A549 (cell line): ENCODE data around the gene TIA1. TPM values are rescaled to one million over a fixed set of nuclear protein-coding genes. Genes with fewer than 3 reads are reported as not detected.

Experiments
- ATAC-seq, 2 experiments: fragments of 200-7000 bp in 1 of 2; fragments of >200 bp in 1 of 2; cut with Nextera tagmentation in 1 of 2; cut with Tn5 transposase in 1 of 2; 3 replicates each; pipeline versions ENCODE4 v1.8.0 to v1.9.1; 2018 to 2020; ENCODE audit warnings: mild to moderate bottlenecking in 1 of 2, moderate library complexity in 1 of 2
- CTCF ChIA-PET: fragments of 300-600 bp; sonication (Branson Sonifier 250); formaldehyde crosslinking; extraction: SDS; loops from one replicate; lab custom pipeline; 2021; ENCODE audit warnings: antibody characterized with exemption, inconsistent platforms; lab: Yijun Ruan, JAX
- POLR2A ChIA-PET: fragments of 350-600 bp; formaldehyde crosslinking; extraction: SDS; loops from one replicate; lab custom pipeline; 2021; ENCODE audit warnings: antibody characterized with exemption, inconsistent platforms; lab: Yijun Ruan, JAX
- DNase-seq, 2 experiments: peaks; one replicate each; pipeline versions ENCODE4 v3.0.0 to v3.0.0-alpha.2; 2011 to 2016; ENCODE audit warnings: low read depth in 1 of 2, low spot score in 1 of 2
- FAIRE-seq: peaks from 2 replicates; lab custom pipeline; 2011; peaks lifted over from hg19 to GRCh38; lab: Jason Lieb, UNC
- H3K27ac ChIP-seq, 2 experiments: fragments of >200 bp; sonication (Bioruptor Twin); formaldehyde crosslinking; 3 replicates each; pipeline ENCODE4 v1.5.1; 2016 to 2017
- H3K4me1 ChIP-seq: fragments of >200 bp; sonication (Bioruptor Twin); formaldehyde crosslinking; 3 replicates; pipeline ENCODE4 v1.6.1; 2016
- H3K4me2 ChIP-seq: fragments of >200 bp; sonication (Bioruptor Twin); formaldehyde crosslinking; 3 replicates; pipeline ENCODE4 v1.6.1; 2016
- H3K4me3 ChIP-seq: fragments of >200 bp; sonication (Bioruptor Twin); formaldehyde crosslinking; 3 replicates; pipeline ENCODE4 v1.5.1; 2016
- H3K9me3 ChIP-seq: fragments of >200 bp; sonication (Bioruptor Twin); formaldehyde crosslinking; 3 replicates; pipeline ENCODE4 v1.6.1; 2016
- ATOH8 ChIP-seq: fragments of 250-450 bp; sonication (Bioruptor Pico); IDR thresholded peaks from 2 replicates; pipeline ENCODE4 v1.5.0; 2020; ENCODE audit warnings: low read depth, mild to moderate bottlenecking, moderate library complexity
- CBX8 ChIP-seq: fragments of 200-600 bp; sonication (generic); IDR thresholded peaks from 2 replicates; pipeline ENCODE4 v1.6.1; 2016
- CEBPB ChIP-seq, 2 experiments: fragments of >200 bp in 1 of 2; sonication (Bioruptor Twin) in 1 of 2; formaldehyde crosslinking in 1 of 2; IDR thresholded peaks; 2 replicates each; pipeline ENCODE4 v1.6.1; 2012 to 2016
- CHD4 ChIP-seq: fragments of 200-600 bp; sonication (generic); IDR thresholded peaks from 2 replicates; pipeline ENCODE4 v1.6.1; 2016; ENCODE audit warnings: antibody characterized with exemption, mild to moderate bottlenecking, borderline replicate concordance
- E2F6 ChIP-seq: IDR thresholded peaks from 2 replicates; pipeline ENCODE4 v1.6.1; 2012; ENCODE audit warnings: low read depth, borderline replicate concordance
- HES2 ChIP-seq: fragments of >200 bp; sonication (Bioruptor Twin); formaldehyde crosslinking; IDR thresholded peaks from 2 replicates; pipeline ENCODE4 v1.6.1; 2016
- HOXA7 ChIP-seq: fragments of 250-450 bp; sonication (Bioruptor Pico); IDR thresholded peaks from 2 replicates; pipeline ENCODE4 v1.5.0; 2020; ENCODE audit warnings: mild to moderate bottlenecking, moderate library complexity
- HOXB13 ChIP-seq: fragments of 250-450 bp; sonication (Bioruptor Pico); IDR thresholded peaks from 2 replicates; pipeline ENCODE4 v1.5.0; 2020; ENCODE audit warnings: low read depth, mild to moderate bottlenecking, moderate library complexity
- KDM1A ChIP-seq: fragments of 200-600 bp; sonication (generic); IDR thresholded peaks from 2 replicates; pipeline ENCODE4 v1.6.1; 2016; ENCODE audit warnings: low read depth, mild to moderate bottlenecking
- MAFK ChIP-seq: fragments of 450-650 bp; IDR thresholded peaks from 2 replicates; pipeline ENCODE4 v1.6.1; 2014; ENCODE audit not compliant: partially characterized antibody
- RAD21 ChIP-seq, 2 experiments: fragments of >200 bp in 1 of 2; sonication (Bioruptor Twin) in 1 of 2; formaldehyde crosslinking in 1 of 2; IDR thresholded peaks in 1 of 2; conservative IDR thresholded peaks in 1 of 2; 2 replicates in 1 of 2; 3 replicates in 1 of 2; pipeline ENCODE4 v1.6.1; 2012 to 2018; ENCODE audit warnings: inconsistent platforms in 1 of 2
- RCOR1 ChIP-seq: fragments of 150-350 bp; IDR thresholded peaks from 2 replicates; pipeline ENCODE4 v1.6.1; 2014; ENCODE audit warnings: antibody characterized with exemption, low read length, low read depth
- RFX5 ChIP-seq: fragments of 450-650 bp; IDR thresholded peaks from 2 replicates; pipeline ENCODE4 v1.7.1; 2014; ENCODE audit warnings: antibody characterized with exemption, mild to moderate bottlenecking, moderate library complexity
- SREBF2 ChIP-seq: fragments of 450-650 bp; IDR thresholded peaks from 2 replicates; pipeline ENCODE4 v1.6.1; 2014; ENCODE audit warnings: mild to moderate bottlenecking, moderate library complexity
- ZNF302 ChIP-seq: fragments of 250-450 bp; sonication (Bioruptor Pico); IDR thresholded peaks from 2 replicates; pipeline ENCODE4 v1.9.0; 2021; ENCODE audit warnings: inconsistent platforms, mild to moderate bottlenecking, moderate library complexity
- ZSCAN20 ChIP-seq: fragments of 250-450 bp; sonication (Bioruptor Pico); IDR thresholded peaks from 2 replicates; pipeline ENCODE4 v1.8.0; 2022; ENCODE audit warnings: mild to moderate bottlenecking, moderate library complexity
- WGBS: methylation state at CpG from one replicate; pipeline ENCODE4 v1.1.6; 2017; ENCODE audit errors: missing lambda C conversion rate; 5-methylcytosine and 5-hydroxymethylcytosine counted together
- polyA plus RNA-seq, 4 experiments: library from polyadenylated mRNA; depleted of rRNA in 3 of 4; stranded (reverse); fragments of >200 nt; fragmentation: RNase III in 1 of 4; extraction: RNeasy Plus Mini Kit Qiagen cat#74134 plus additional on column Dnase treatment in 1 of 4; gene quantifications; 2 replicates in 3 of 4; 3 replicates in 1 of 4; pipeline ENCODE4 v1.2.3, GENCODE V29; 2011 to 2017
- TF ChIP-seq, protein P1 (sequence below): IDR thresholded peaks from 2 replicates; pipeline ENCODE4 v1.6.1; 2012
- TF ChIP-seq, protein P2 (sequence below): fragments of 250-450 bp; sonication (Bioruptor Pico); IDR thresholded peaks from 2 replicates; pipeline ENCODE4 v1.5.0; 2021; ENCODE audit warnings: mild to moderate bottlenecking, moderate library complexity, borderline replicate concordance
- TF ChIP-seq, protein P3 (sequence below): fragments of 200-600 bp; sonication (generic); IDR thresholded peaks from 2 replicates; pipeline ENCODE4 v1.6.1; 2016; ENCODE audit warnings: antibody characterized with exemption, mild to moderate bottlenecking, moderate library complexity

TIA1 gene
- polyA plus RNA-seq, 2 of the 4 experiments (the other 2 are of a cell fraction), result 59.5 to 173 TPM

GRCh38 chr2:70161069-70161534, 87.3 kb downstream of the TIA1 start (continued):
- TF ChIP-seq, protein P1, sequence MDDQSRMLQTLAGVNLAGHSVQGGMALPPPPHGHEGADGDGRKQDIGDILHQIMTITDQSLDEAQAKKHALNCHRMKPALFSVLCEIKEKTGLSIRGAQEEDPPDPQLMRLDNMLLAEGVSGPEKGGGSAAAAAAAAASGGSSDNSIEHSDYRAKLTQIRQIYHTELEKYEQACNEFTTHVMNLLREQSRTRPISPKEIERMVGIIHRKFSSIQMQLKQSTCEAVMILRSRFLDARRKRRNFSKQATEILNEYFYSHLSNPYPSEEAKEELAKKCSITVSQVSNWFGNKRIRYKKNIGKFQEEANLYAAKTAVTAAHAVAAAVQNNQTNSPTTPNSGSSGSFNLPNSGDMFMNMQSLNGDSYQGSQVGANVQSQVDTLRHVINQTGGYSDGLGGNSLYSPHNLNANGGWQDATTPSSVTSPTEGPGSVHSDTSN, result no peak
- TF ChIP-seq ZSCAN20 (CRISPR knock-in tag) (no peak), CEBPB (IDR thresholded peaks at IDR 0.05) (no peak), KDM1A (no peak), RAD21 (conservative IDR thresholded peaks at IDR 0.05 in 1 of 2, IDR thresholded peaks at IDR 0.05 in 1 of 2) (no peak), ZNF302 (no peak), CBX8 (no peak), SREBF2 (no peak)
- TF ChIP-seq, protein P2, sequence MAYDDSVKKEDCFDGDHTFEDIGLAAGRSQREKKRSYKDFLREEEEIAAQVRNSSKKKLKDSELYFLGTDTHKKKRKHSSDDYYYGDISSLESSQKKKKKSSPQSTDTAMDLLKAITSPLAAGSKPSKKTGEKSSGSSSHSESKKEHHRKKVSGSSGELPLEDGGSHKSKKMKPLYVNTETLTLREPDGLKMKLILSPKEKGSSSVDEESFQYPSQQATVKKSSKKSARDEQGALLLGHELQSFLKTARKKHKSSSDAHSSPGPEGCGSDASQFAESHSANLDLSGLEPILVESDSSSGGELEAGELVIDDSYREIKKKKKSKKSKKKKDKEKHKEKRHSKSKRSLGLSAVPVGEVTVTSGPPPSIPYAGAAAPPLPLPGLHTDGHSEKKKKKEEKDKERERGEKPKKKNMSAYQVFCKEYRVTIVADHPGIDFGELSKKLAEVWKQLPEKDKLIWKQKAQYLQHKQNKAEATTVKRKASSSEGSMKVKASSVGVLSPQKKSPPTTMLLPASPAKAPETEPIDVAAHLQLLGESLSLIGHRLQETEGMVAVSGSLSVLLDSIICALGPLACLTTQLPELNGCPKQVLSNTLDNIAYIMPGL (CRISPR knock-in tag), result no peak
- TF ChIP-seq, all 56 proteins: peak for 0

- FAIRE-seq, result no peak
- ChIA-PET CTCF (interaction anchor here (1.0 to 2.4 kb wide), 5 partner anchors 9 to 26 kb away, joined by 3 to 7 read pairs (median 6); no protein-coding TSS in a partner anchor), POLR2A (interaction anchor here (1.0 kb wide), 1 partner anchor 31 kb away, joined by 3 read pairs; the partner anchor contains the start of gene C2orf42)
- ATAC-seq, result no peak
- Histone ChIP-seq H3K27ac (no peak overlapping the region), H3K4me1 (no peaks in the 10 kb centered on the region), H3K4me2 (no peak overlapping the region), H3K9me3 (no peaks in the 10 kb centered on the region), H3K4me3 (no peak overlapping the region)
- WGBS, result 89% methylated on average over 6 of the region's 6 CpGs
- TF ChIP-seq, protein P3, sequence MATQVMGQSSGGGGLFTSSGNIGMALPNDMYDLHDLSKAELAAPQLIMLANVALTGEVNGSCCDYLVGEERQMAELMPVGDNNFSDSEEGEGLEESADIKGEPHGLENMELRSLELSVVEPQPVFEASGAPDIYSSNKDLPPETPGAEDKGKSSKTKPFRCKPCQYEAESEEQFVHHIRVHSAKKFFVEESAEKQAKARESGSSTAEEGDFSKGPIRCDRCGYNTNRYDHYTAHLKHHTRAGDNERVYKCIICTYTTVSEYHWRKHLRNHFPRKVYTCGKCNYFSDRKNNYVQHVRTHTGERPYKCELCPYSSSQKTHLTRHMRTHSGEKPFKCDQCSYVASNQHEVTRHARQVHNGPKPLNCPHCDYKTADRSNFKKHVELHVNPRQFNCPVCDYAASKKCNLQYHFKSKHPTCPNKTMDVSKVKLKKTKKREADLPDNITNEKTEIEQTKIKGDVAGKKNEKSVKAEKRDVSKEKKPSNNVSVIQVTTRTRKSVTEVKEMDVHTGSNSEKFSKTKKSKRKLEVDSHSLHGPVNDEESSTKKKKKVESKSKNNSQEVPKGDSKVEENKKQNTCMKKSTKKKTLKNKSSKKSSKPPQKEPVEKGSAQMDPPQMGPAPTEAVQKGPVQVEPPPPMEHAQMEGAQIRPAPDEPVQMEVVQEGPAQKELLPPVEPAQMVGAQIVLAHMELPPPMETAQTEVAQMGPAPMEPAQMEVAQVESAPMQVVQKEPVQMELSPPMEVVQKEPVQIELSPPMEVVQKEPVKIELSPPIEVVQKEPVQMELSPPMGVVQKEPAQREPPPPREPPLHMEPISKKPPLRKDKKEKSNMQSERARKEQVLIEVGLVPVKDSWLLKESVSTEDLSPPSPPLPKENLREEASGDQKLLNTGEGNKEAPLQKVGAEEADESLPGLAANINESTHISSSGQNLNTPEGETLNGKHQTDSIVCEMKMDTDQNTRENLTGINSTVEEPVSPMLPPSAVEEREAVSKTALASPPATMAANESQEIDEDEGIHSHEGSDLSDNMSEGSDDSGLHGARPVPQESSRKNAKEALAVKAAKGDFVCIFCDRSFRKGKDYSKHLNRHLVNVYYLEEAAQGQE, result no peak
- TF ChIP-seq CEBPB (IDR thresholded peaks at IDR 0.05) (no peak), CBX8 (no peak), HES2 (no peak), RCOR1 (no peak), MAFK (no peak), RFX5 (no peak), E2F6 (no peak), ATOH8 (CRISPR knock-in tag) (no peak), CHD4 (no peak), HOXB13 (CRISPR knock-in tag) (no peak), HOXA7 (no peak)
- TF ChIP-seq, protein P2 (CRISPR knock-in tag), result no peak
- DNase-seq, result no peak
These were observed 87.9 kb downstream of the TIA1 start for GRCh38 chr2:70160545-70160944.
